Lower leg skin (tissue), 3 donors: ENCODE data around the gene PLXDC2.

ENCODE experiments used
- POLR2A ChIP-seq, 2 donors: fragments of 450-650 bp; IDR thresholded peaks; one replicate each; pipeline ENCODE4 v1.6.1; 2016 to 2017; ENCODE audit warnings: antibody characterized with exemption in 2 of 2, mild to moderate bottlenecking in 1 of 2, moderate library complexity in 1 of 2
- TF ChIP-seq, protein P1 (sequence below), 3 donors: fragments of 450-650 bp; IDR thresholded peaks; one replicate each; pipeline ENCODE4 v1.5.1; 2016; ENCODE audit warnings: antibody characterized with exemption in 3 of 3, mild to moderate bottlenecking in 3 of 3, moderate library complexity in 2 of 3

GRCh38 chr10:19918794-19919193 is 102.6 kb downstream of the PLXDC2 start:
- TF ChIP-seq, protein P1, sequence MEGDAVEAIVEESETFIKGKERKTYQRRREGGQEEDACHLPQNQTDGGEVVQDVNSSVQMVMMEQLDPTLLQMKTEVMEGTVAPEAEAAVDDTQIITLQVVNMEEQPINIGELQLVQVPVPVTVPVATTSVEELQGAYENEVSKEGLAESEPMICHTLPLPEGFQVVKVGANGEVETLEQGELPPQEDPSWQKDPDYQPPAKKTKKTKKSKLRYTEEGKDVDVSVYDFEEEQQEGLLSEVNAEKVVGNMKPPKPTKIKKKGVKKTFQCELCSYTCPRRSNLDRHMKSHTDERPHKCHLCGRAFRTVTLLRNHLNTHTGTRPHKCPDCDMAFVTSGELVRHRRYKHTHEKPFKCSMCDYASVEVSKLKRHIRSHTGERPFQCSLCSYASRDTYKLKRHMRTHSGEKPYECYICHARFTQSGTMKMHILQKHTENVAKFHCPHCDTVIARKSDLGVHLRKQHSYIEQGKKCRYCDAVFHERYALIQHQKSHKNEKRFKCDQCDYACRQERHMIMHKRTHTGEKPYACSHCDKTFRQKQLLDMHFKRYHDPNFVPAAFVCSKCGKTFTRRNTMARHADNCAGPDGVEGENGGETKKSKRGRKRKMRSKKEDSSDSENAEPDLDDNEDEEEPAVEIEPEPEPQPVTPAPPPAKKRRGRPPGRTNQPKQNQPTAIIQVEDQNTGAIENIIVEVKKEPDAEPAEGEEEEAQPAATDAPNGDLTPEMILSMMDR (IDR thresholded peaks at IDR 0.05), result no peak
- TF ChIP-seq POLR2A (IDR thresholded peaks at IDR 0.05), result no peak
